ENCODE data around the gene TMEM129.

GRCh38 chr4:1746265-1746691 is 25.2 kb upstream of the TMEM129 start:
- TF ChIP-seq CTCF (IDR thresholded peaks at IDR 0.05; ENCODE audit: low read length) (peak; percentile 63), EZH2 (IDR thresholded peaks at IDR 0.05; ENCODE audit: borderline replicate concordance, low read length) (no peak)

All from OCI-LY1 (cell line).